ENCODE measurements around the gene DGKH.

GRCh38 chr13:42116225-42116624, 67.8 kb downstream of the DGKH start:
- no peak for TF ChIP-seq CTCF (IDR thresholded peaks at IDR 0.05; ENCODE audit: low read length)
- no peak for TF ChIP-seq EZH2 (optimal IDR thresholded peaks at IDR 0.05; ENCODE audit: low read depth, low read length)
- no peak for TF ChIP-seq EZH2phosphoT487 (IDR thresholded peaks at IDR 0.05; ENCODE audit: low read length)
